Spinal cord (tissue), 10 donors: ENCODE measurements around the gene CBS. TPM values are rescaled to one million over a fixed set of nuclear protein-coding genes. Genes with fewer than 3 reads are reported as not detected.
"Not testable (repeated sequence)": the region's sequence is repeated elsewhere in the genome, so short reads cannot be mapped to it uniquely, and the experiment has no call there.

Experiments
- DNase-seq, 6 donors: peaks; one replicate each; pipeline versions ENCODE4 v3.0.0 to v3.0.0-alpha.2; 2013 to 2015; ENCODE audit warnings: low spot score in 6 of 6, low read depth in 4 of 6
- H3K27ac ChIP-seq: one replicate; pipeline ENCODE4 v1.5.1; 2013; ENCODE audit warnings: low read depth, low read length, control low read depth
- H3K27me3 ChIP-seq: one replicate; pipeline ENCODE4 v1.6.1; 2013; ENCODE audit warnings: low read length; ENCODE audit not compliant: control insufficient read depth, insufficient read depth
- H3K36me3 ChIP-seq: one replicate; pipeline ENCODE4 v1.6.1; 2013; ENCODE audit warnings: low read length; ENCODE audit not compliant: control insufficient read depth, insufficient read depth
- H3K4me1 ChIP-seq: one replicate; pipeline ENCODE4 v1.6.1; 2013; ENCODE audit warnings: low read length; ENCODE audit not compliant: control insufficient read depth, insufficient read depth
- H3K4me3 ChIP-seq: one replicate; pipeline ENCODE4 v1.5.1; 2013; ENCODE audit warnings: low read depth, low read length, control low read depth
- H3K9me3 ChIP-seq: one replicate; pipeline ENCODE4 v1.6.1; 2013; ENCODE audit warnings: low read length; ENCODE audit not compliant: control insufficient read depth, insufficient read depth
- WGBS: methylation state at CpG from one replicate; pipeline ENCODE4 v1.1.5; 2013; ENCODE audit warnings: missing lambda C conversion rate; ENCODE audit not compliant: insufficient coverage; 5-methylcytosine and 5-hydroxymethylcytosine counted together
- polyA plus RNA-seq, 2 donors: library from polyadenylated mRNA; unstranded; fragments of 120-200 nt; gene quantifications; one replicate each; pipeline ENCODE4 v1.2.1, GENCODE V29; 2013; ENCODE audit not compliant: insufficient read length in 2 of 2
- total RNA-seq, 2 donors: library from RNA; depleted of rRNA in 1 of 2; stranded (reverse); fragments of 120-200 nt in 1 of 2; fragments of >200 nt in 1 of 2; gene quantifications; one replicate each; pipeline versions ENCODE4 v1.2.3 to v1.2.4, GENCODE V29; 2013 to 2014
- donor health status: healthy.

CBS gene
- total and polyA plus RNA-seq, 4 donors, result 25.8 to 135 (median 77.6) TPM

DNA sequence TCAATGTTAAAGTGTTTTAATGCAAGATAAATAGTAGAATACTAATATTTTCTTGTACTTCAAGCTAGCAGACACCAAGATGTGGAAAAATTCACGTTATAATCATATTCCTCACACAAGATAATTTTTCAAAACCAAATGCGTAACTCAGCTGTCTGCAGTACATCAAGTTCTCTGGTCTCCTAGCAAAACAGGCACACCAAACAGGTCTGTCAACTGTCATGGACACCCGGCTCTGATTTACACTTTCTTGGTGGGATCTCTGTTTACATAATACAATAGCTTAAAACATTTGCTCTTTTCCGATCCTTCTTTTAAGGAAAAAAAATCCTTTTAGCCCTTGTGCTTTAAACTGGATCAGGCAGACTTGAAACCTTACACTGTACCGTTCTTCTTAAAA is 26.0 kb upstream of the CBS start:
- not testable (repeated sequence) for H3K27ac ChIP-seq, DNase-seq, H3K9me3 ChIP-seq, H3K36me3 ChIP-seq, H3K4me1 ChIP-seq, H3K27me3 ChIP-seq, H3K4me3 ChIP-seq
- WGBS, result no CpG with 5 or more reads among the region's 5 CpGs

DNA sequence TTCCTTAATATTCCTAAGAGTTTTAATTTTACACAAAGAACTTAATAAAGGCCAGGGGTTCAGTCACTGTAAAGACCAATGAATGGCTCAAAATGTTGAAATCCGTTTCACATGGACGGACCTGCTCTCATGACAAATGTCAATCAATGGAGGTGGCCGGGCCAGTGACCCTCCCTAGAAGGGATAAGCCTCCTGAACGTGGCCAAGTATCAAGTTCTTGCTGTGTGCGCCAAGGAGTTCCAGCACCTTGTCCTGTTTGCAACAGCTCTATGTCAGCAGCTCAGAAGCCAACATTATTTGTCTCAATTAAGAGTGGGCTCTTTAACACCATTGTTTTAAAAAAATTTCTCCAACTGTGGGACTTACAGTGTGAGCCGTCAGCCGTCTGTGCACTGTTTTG is 25.4 kb upstream of the CBS start:
- H3K27ac ChIP-seq, DNase-seq, H3K27me3 ChIP-seq, H3K36me3 ChIP-seq, H3K9me3 ChIP-seq, H3K4me1 ChIP-seq, H3K4me3 ChIP-seq: not testable (repeated sequence)
- no CpG with 5 or more reads among the region's 7 CpGs for WGBS

DNA sequence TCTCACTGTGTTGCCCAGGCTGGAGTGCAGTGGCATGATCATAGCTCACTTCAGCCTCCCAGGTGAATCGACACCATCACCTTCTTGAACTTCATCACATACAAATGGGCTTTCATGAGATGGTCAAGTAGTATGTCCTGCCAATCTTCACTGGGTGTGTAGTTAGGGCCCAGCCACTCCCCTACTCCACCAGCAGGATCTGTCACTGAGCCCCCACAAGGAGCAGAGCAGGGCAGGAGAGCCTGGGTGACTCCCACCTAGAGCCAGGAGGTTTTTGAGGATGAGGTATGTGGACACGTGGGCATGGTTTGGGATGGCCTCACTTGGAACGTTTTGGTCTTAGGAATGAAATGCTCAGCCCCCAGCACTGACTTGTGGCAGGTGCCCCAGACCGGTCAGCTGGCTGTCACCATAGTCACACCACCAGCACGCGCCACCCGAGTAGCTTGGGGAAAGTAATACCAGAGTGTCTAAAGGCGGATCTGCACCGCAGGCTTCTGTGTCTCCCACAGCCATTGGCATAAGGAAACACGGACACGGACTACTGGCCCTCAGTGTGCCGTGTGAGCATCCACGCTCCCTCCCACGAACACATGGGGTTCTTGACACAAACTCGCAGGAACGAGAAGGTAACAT is 16.5 kb upstream of the CBS start:
- not testable (repeated sequence) for H3K4me3 ChIP-seq, H3K4me1 ChIP-seq, DNase-seq, H3K27me3 ChIP-seq, H3K27ac ChIP-seq, H3K9me3 ChIP-seq, H3K36me3 ChIP-seq
- WGBS, result no CpG with 5 or more reads among the region's 16 CpGs

- H3K27ac ChIP-seq, H3K4me1 ChIP-seq, H3K27me3 ChIP-seq, DNase-seq, H3K4me3 ChIP-seq, H3K36me3 ChIP-seq, H3K9me3 ChIP-seq: not testable (repeated sequence)
- WGBS, result no CpG with 5 or more reads among the region's 3 CpGs
Observed at GRCh38 chr21:43090947-43091346, 15.3 kb upstream of the CBS start.

DNA sequence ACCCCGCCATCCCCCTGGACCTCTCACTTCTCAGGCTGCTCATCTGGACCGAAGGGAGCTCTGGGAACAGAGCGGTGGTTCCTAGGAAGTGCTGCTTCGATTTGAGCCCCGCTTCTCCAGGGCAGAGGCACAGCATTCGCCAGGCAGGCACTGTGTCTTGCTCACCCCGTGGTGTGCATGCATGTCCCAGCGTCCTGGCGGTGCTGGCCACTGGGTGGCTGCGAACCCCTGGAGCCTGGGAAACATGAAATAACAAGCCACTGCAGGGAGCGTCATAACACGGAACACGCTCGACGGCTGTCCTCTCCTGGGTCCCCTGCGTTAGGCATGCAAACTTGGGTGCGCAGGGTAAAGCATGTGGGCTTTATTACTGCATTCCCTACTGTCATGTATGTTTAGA is 13.8 kb upstream of the CBS start:
- not testable (repeated sequence) for H3K4me1 ChIP-seq, H3K4me3 ChIP-seq, H3K27ac ChIP-seq, H3K36me3 ChIP-seq, H3K9me3 ChIP-seq, DNase-seq, H3K27me3 ChIP-seq
- no CpG with 5 or more reads among the region's 17 CpGs for WGBS

DNA sequence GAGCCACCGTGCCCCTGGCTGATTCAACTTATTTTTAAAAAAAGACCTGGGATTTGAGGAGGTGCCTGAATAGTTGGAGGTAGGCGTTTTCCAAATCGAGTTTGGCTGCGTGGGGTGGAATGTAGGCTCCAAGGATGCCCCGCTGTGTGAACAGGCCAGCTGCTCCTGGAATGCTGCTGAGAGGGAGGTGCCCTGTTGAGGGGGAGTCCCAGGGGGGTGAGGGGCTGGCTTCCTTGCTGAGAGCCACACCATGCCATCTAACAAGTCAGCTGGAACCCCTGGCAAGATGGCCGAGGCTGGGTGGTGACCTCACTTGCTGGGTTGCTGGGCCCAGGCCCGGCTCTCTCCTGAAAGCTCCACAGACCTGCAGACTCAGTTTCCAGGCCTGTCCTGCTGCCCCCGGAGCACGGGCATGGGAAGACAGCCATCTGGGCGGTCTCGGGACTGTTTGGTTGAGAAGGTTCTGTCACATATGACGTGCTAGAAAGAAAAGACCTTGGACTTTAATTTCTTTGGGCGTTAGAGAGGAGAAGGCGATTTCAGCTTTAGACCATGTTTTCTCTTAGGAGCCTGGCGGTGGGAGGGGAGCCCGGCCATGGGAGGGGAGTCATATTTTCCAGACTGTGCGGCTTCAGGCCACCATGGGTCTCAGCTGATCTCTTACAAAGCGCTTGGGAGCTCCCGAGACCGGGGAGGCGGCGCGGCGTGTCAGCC is 7.1 kb upstream of the CBS start:
- H3K27me3 ChIP-seq, H3K4me1 ChIP-seq, H3K36me3 ChIP-seq, H3K9me3 ChIP-seq, H3K27ac ChIP-seq, H3K4me3 ChIP-seq, DNase-seq: not testable (repeated sequence)
- no CpG with 5 or more reads among the region's 24 CpGs for WGBS

- not testable (repeated sequence) for H3K27me3 ChIP-seq, H3K27ac ChIP-seq, H3K9me3 ChIP-seq, H3K4me3 ChIP-seq, H3K4me1 ChIP-seq, DNase-seq, H3K36me3 ChIP-seq
- WGBS, result no CpG with 5 or more reads among the region's 28 CpGs
Observed at GRCh38 chr21:43076643-43077042, 1.0 kb upstream of the CBS start.

- not testable (repeated sequence) for DNase-seq, H3K4me3 ChIP-seq, H3K9me3 ChIP-seq, H3K36me3 ChIP-seq, H3K27me3 ChIP-seq, H3K27ac ChIP-seq, H3K4me1 ChIP-seq
- WGBS, result no CpG with 5 or more reads among the region's 77 CpGs
Observed at GRCh38 chr21:43076023-43076637, 495 bp upstream of the CBS start.

DNA sequence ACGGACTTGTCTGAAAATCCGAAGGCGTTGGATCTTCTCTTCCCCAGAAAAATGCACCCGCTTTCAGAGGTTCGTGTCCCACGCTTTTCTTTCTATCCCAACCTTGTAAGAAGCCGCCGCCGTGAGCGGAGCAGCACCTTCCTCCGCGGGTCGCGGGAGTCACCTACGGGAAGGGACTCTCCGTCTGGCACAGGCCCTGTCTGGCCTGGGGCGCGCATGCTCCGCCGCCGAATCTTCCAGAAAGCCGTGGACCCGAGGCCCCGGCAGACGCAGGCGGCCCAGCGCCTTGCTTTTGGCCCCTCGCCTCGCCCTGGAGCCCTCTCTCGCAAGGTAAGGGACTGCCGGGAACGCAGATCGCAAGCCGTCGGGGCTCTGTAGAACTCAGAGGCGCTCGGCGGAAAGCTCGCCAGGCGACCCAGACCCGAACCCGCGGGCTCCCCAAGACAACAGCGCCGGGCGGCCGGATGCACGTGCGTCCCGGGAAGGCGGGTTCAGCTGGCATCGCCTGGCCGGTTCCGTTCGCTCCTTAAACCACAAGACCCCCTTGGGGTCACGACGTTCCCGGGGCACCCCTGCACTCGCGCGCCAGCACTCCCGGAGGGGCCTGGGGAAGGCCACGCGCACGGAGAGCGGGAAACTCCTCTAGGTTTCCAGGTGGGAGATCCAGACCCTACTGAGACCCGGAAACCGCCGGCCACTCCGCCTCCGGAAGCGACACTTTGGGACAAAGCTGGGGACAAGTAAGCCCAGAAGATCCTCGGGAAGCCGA is 1.1 kb downstream of the CBS start:
- H3K27me3 ChIP-seq, H3K4me3 ChIP-seq, H3K4me1 ChIP-seq, H3K27ac ChIP-seq, H3K9me3 ChIP-seq, H3K36me3 ChIP-seq, DNase-seq: not testable (repeated sequence)
- no CpG with 5 or more reads among the region's 74 CpGs for WGBS
